MCF 10A (cell line): ENCODE measurements around the gene PPP1CA. TPM values are rescaled to one million over a fixed set of nuclear protein-coding genes. Genes with fewer than 3 reads are reported as not detected.
"Not testable (repeated sequence)": the region's sequence is repeated elsewhere in the genome, so short reads cannot be mapped to it uniquely, and the experiment has no call there.

Source experiments
- BruUV-seq: library from RNA; stranded (reverse); fragments of 400-500 nt; replicated peaks from 2 replicates; lab custom pipeline; 2021; lab: Mats Ljungman, UMichigan
- CTCF ChIA-PET: fragments of 300-600 bp; sonication (Branson Sonifier 250); formaldehyde crosslinking; extraction: SDS; loops from one replicate; lab custom pipeline; 2021; ENCODE audit warnings: antibody characterized with exemption, inconsistent platforms; lab: Yijun Ruan, JAX
- POLR2A ChIA-PET: fragments of 300-600, 350-650 bp; sonication (Branson Sonifier 250); formaldehyde crosslinking; extraction: SDS; loops from one replicate; lab custom pipeline; 2020; ENCODE audit warnings: antibody characterized with exemption, inconsistent platforms; lab: Yijun Ruan, JAX
- DNase-seq: peaks from one replicate; pipeline ENCODE4 v3.0.0-alpha.2; 2018; ENCODE audit not compliant: unreplicated experiment
- H3K27ac Mint-ChIP-seq: one replicate; pipeline ENCODE4 v1.8.0; 2022; ENCODE audit warnings: mild to moderate bottlenecking, low read depth, mixed read lengths; ENCODE audit not compliant: unreplicated experiment
- H3K27me3 Mint-ChIP-seq: one replicate; pipeline ENCODE4 v1.8.0; 2022; ENCODE audit warnings: mixed read lengths; ENCODE audit not compliant: insufficient read depth, unreplicated experiment
- H3K36me3 Mint-ChIP-seq: one replicate; pipeline ENCODE4 v1.8.0; 2022; ENCODE audit warnings: mild to moderate bottlenecking, moderate library complexity, mixed read lengths; ENCODE audit not compliant: insufficient read depth, unreplicated experiment
- H3K4me1 Mint-ChIP-seq: one replicate; pipeline ENCODE4 v1.8.0; 2022; ENCODE audit warnings: mixed read lengths; ENCODE audit not compliant: insufficient read depth, unreplicated experiment
- H3K4me3 Mint-ChIP-seq: one replicate; pipeline ENCODE4 v1.8.0; 2022; ENCODE audit warnings: mild to moderate bottlenecking, moderate library complexity, mixed read lengths; ENCODE audit not compliant: unreplicated experiment
- H3K9me3 Mint-ChIP-seq: one replicate; pipeline ENCODE4 v1.8.0; 2022; ENCODE audit warnings: mixed read lengths; ENCODE audit not compliant: unreplicated experiment
- intact Hi-C: fragments of 100-400 bp; cut with micrococcal nuclease; formaldehyde crosslinking; loops from 2 replicates; pipeline ENCODE4 v1.14.1; 2022
- total RNA-seq: library from RNA; stranded (reverse); gene quantifications from 2 replicates; pipeline ENCODE4 v1.2.3, GENCODE V29; 2022
- TF ChIP-seq, protein P1 (sequence below): fragments of 200-600 bp; IDR thresholded peaks from one replicate; pipeline ENCODE4 v1.8.0; 2022; ENCODE audit warnings: antibody characterized with exemption, mild to moderate bottlenecking; ENCODE audit not compliant: unreplicated experiment

PPP1CA gene
- total RNA-seq, 1 experiment from 2014 or later: 143 TPM

DNA sequence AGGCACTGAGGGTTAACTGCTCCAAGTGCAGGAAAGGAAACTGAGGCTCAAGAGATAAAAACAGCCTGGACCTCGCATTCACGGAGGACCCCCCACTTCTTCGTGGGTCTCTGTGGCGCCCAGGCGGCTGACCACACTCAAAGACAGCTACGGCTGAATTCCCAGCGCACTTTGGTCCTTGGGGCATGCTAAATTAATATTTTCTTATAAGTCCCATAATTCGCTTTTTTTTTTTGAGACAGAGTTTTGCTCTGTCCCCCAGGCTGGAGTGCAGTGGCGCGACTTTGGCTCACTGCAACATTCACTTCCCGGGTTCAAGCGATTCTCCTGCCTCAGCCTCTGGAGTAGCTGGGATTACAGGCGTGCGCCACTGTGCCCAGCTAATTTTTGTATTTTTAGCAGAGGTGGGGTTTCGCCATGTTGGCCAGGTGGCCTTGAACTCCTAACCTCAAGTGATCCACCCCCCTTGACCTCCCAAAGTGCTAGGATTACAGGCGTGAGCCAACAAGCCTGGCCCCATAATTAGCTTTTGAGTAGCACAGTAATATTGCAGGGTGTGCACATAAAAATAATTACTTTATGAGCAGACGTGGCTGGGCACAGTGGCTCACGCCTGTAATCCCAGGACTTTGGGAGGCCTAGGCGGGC lies 658 bp upstream of the PPP1CA start:
- ChIA-PET POLR2A (interaction anchor here (0.6 to 3.3 kb wide), 19 partner anchors 10 to 181 kb away, joined by 3 to 61 read pairs (median 5); partner anchors contain the start of genes CDK2AP2, GSTP1, PITPNM1 and POLD4), CTCF (interaction anchor here (0.6 to 2.0 kb wide), 9 partner anchors 9 to 348 kb away, joined by 3 to 11 read pairs (median 4); partner anchors contain the start of genes GPR152 and RAD9A)
- H3K4me3 Mint-ChIP-seq: peak overlapping the region; percentile 71
- H3K4me1 Mint-ChIP-seq, DNase-seq, intact Hi-C loops, H3K27ac Mint-ChIP-seq, H3K9me3 Mint-ChIP-seq, H3K27me3 Mint-ChIP-seq: not testable (repeated sequence)
- peaks cover 21% of the 10 kb centered on the region for H3K36me3 Mint-ChIP-seq
- TSS peak; percentile 68 for BruUV-seq

DNA sequence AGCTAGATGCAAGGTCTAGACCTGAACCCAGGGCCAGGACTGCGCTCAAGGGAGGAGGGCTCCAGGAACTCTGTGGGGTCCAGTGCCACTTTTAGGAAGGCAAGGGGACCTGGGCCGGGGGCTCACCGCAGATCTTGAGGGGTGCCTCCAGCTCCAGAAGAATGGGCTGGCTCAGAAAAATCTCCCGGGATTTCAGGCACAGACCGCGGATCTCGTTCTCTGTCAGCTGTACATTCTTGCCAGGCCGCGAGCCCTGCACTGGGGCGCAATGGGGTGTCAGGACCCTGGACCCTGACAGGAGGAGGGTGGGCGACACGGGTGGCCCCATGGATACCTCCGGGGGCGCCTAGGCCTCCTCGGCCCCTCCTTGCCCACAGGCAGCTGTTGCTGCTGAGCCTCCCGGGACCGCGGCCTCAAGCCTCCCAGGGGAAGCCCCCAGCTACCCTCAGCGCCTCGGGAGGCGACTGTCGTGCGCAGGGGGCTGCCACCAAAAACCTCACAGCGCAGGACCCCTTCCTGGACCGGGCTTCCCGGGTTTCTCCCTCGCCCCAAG lies 640 bp downstream of the PPP1CA start:
- intact Hi-C loops: loop anchor here (1.0 kb wide), 2 partner anchors 68 to 105 kb away; partner anchors contain the start of gene TMEM134
- no TSS peak for BruUV-seq
- CTCF ChIA-PET: interaction anchor here (0.5 to 2.0 kb wide), 19 partner anchors 9 to 786 kb away, joined by 3 to 11 read pairs (median 4); partner anchors contain the start of genes GPR152, RAD9A, RPS6KB2 and TMEM134
- peak overlapping the region; percentile 71 for H3K4me3 Mint-ChIP-seq
- POLR2A ChIA-PET: interaction anchor here (0.6 to 3.3 kb wide), 25 partner anchors 10 to 183 kb away, joined by 3 to 61 read pairs (median 4); partner anchors contain the start of genes AIP, ANKRD13D, CDK2AP2 and GSTP1
- H3K36me3 Mint-ChIP-seq: peaks cover 30% of the 10 kb centered on the region
- no peak overlapping the region for H3K27ac Mint-ChIP-seq
- TF ChIP-seq, protein P1, sequence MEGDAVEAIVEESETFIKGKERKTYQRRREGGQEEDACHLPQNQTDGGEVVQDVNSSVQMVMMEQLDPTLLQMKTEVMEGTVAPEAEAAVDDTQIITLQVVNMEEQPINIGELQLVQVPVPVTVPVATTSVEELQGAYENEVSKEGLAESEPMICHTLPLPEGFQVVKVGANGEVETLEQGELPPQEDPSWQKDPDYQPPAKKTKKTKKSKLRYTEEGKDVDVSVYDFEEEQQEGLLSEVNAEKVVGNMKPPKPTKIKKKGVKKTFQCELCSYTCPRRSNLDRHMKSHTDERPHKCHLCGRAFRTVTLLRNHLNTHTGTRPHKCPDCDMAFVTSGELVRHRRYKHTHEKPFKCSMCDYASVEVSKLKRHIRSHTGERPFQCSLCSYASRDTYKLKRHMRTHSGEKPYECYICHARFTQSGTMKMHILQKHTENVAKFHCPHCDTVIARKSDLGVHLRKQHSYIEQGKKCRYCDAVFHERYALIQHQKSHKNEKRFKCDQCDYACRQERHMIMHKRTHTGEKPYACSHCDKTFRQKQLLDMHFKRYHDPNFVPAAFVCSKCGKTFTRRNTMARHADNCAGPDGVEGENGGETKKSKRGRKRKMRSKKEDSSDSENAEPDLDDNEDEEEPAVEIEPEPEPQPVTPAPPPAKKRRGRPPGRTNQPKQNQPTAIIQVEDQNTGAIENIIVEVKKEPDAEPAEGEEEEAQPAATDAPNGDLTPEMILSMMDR: no peak
- peaks cover 9% of the 10 kb centered on the region for H3K4me1 Mint-ChIP-seq
- no peak for DNase-seq
- no peaks in the 10 kb centered on the region for H3K9me3 Mint-ChIP-seq
- no peaks in the 10 kb centered on the region for H3K27me3 Mint-ChIP-seq

DNA sequence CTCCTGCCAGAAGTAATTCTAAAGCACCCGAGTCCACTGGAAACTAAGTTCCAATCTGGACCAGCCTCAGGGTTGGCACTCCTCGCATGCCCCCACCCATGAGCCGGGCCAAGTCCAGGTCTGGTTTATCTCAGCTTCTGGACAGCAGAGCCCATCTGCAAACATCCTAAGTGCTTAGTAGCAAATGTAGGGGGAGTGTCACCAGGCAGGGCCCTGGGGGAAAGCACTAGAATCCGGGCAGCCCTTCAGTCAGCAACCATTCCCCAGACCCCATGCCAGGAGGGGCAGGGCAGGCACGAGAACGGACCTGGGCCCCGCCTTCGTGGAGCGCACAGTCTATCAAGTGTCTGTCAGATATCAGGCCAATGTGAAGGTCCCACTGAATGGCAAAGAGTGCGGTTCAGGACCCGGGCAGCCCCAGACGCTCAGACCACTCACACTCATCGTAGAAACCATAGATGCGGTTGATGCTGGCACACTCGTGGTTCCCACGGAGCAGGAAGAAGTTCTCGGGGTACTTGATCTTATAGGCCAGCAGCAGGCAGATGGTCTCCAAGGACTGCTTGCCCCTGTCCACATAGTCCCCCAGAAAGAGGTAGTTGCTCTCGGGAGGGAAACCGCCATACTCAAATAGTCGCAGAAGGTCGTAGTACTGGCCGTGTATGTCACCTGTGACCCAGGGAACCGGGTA lies 1.3 kb downstream of the PPP1CA start:
- peak overlapping the region; percentile 71 for H3K4me3 Mint-ChIP-seq
- H3K36me3 Mint-ChIP-seq: peaks cover 33% of the 10 kb centered on the region
- H3K4me1 Mint-ChIP-seq: peaks cover 9% of the 10 kb centered on the region
- no TSS peak for BruUV-seq
- no peak overlapping the region for H3K27ac Mint-ChIP-seq
- intact Hi-C loops: no loop called here
- POLR2A ChIA-PET: interaction anchor here (0.6 to 3.3 kb wide), 15 partner anchors 9 to 183 kb away, joined by 3 to 61 read pairs (median 7); partner anchors contain the start of genes AIP, ANKRD13D, CDK2AP2 and GSTP1
- H3K27me3 Mint-ChIP-seq: no peaks in the 10 kb centered on the region
- TF ChIP-seq, protein P1: no peak
- DNase-seq: no peak
- no peaks in the 10 kb centered on the region for H3K9me3 Mint-ChIP-seq
- CTCF ChIA-PET: interaction anchor here (0.6 to 2.0 kb wide), 11 partner anchors 8 to 106 kb away, joined by 3 to 11 read pairs (median 4); partner anchors contain the start of genes RAD9A, RPS6KB2 and TMEM134

DNA sequence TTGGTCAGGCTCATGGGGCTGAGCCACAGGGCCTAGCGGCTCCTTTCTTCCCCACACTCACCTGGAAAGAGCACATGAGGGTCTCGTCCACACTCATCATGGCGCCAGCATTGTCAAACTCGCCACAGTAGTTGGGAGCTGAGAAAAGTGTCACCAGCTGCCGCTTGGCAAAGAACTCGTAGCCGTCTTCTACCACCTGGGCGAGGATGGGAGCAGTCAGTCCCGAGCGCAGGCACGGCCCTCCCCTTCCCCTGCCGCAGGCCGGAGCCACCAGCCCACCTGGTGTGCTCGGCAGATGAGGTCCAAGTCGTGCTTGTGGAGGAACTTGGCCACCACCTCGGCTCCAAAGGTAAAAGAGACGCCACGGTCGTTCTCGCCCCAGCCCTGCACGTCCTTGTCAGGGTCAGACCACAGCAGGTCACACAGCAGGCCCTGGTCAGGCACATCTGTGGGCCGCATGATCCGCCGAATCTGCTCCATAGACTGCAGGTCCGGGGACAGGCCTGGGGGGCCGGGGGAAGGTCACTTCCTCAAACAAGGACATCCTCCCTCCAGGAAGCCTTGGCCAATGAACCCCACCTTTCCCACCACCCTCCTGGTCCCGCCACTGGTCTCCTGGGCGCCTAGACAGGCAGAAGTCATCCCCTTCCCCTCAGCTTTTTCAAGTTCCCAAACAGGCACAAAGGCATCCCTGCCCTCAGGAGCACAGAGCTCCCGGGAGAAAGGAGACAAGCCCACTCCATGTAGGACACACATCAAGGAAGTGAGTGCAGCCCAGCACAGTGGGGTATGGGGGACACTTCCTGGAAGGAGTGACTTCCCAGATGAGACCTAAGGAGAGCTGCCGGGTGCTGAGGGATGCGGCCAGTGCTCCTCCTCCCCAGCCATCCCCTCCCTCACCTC lies 2.7 kb downstream of the PPP1CA start:
- CTCF ChIA-PET: interaction anchor here (0.6 kb wide), 1 partner anchor 42 kb away, joined by 4 read pairs; no protein-coding TSS in a partner anchor
- no peak for DNase-seq
- no TSS peak for BruUV-seq
- no peak overlapping the region for H3K4me3 Mint-ChIP-seq
- TF ChIP-seq, protein P1: no peak
- intact Hi-C loops: no loop called here
- no peaks in the 10 kb centered on the region for H3K27me3 Mint-ChIP-seq
- POLR2A ChIA-PET: interaction anchor here (1.6 kb wide), 1 partner anchor 184 kb away, joined by 3 read pairs; the partner anchor contains the start of gene GSTP1
- peaks cover 34% of the 10 kb centered on the region for H3K36me3 Mint-ChIP-seq
- peaks cover 5% of the 10 kb centered on the region for H3K4me1 Mint-ChIP-seq
- H3K27ac Mint-ChIP-seq: no peak overlapping the region
- no peaks in the 10 kb centered on the region for H3K9me3 Mint-ChIP-seq
